ENCODE measurements around the gene YY1. TPM values are rescaled to one million over a fixed set of nuclear protein-coding genes. Genes with fewer than 3 reads are reported as not detected.
A peak's percentile ranks its signal among the peaks of the same experiment; 100 is the strongest.

The YY1 gene
- total and polyA plus RNA-seq, 8 donors = 23.0 to 68.1 (median 41.9) TPM

- peak overlapping the region; percentile 97 to 100 (median 99) for H3K27ac ChIP-seq
- peak overlapping the region; percentile 98 to 100 (median 100) for H3K4me3 ChIP-seq
- H3K27me3 ChIP-seq = no peaks in the 10 kb centered on the region
- intact Hi-C loops (cut with DNase I; ENCODE audit: low total_unique reads) = no loop called here
- 0 to 1% (median 0%) methylated on average over 50 to 93 of the region's 93 CpGs for WGBS, 5 donors
- no peak for DNase-seq
- no peak for TF ChIP-seq CTCF (IDR thresholded peaks at IDR 0.05)
- no peak for TF ChIP-seq POLR2A (IDR thresholded peaks at IDR 0.05)
- TF ChIP-seq EP300 (IDR thresholded peaks at IDR 0.05) = no peak
- no peak for TF ChIP-seq POLR2AphosphoS5 (IDR thresholded peaks at IDR 0.05)
- no peaks in the 10 kb centered on the region for H3K9me3 ChIP-seq
- peaks cover 33 to 72% (median 68%) of the 10 kb centered on the region in 4 donors for H3K4me1 ChIP-seq
- H3K36me3 ChIP-seq = peaks cover 0 to 4% (median 0%) of the 10 kb centered on the region in 4 donors
Measured at GRCh38 chr14:100239211-100239839, 381 bp downstream of the YY1 start.

GRCh38 chr14:100239840-100240667 lies 1.1 kb downstream of the YY1 start:
- TF ChIP-seq POLR2AphosphoS5 (IDR thresholded peaks at IDR 0.05) (peak; percentile 85 to 88 (median 86)), POLR2A (IDR thresholded peaks at IDR 0.05) (peak in 1 of 4 donors; percentile 32), EP300 (IDR thresholded peaks at IDR 0.05) (no peak), CTCF (IDR thresholded peaks at IDR 0.05) (peak in 5 of 7 experiments; percentile 18 to 94 (median 71))
- H3K4me3 ChIP-seq = peak overlapping the region; percentile 98 to 100 (median 100)
- WGBS, 5 donors = 0 to 1% (median 1%) methylated on average over 32 to 111 of the region's 115 CpGs
- H3K27ac ChIP-seq = peak overlapping the region; percentile 97 to 100 (median 99)
- no peaks in the 10 kb centered on the region for H3K9me3 ChIP-seq
- no peaks in the 10 kb centered on the region for H3K27me3 ChIP-seq
- peaks cover 0 to 4% (median 0%) of the 10 kb centered on the region in 4 donors for H3K36me3 ChIP-seq
- intact Hi-C loops (cut with DNase I; ENCODE audit: low total_unique reads) = no loop called here
- DNase-seq = peak; percentile 89 to 96
- peaks cover 40 to 72% (median 68%) of the 10 kb centered on the region in 4 donors for H3K4me1 ChIP-seq

- Histone ChIP-seq H3K27ac (peak overlapping the region; percentile 92 to 100 (median 98)), H3K4me1 (peaks cover 46 to 72% (median 69%) of the 10 kb centered on the region in 4 donors), H3K4me3 (peak overlapping the region; percentile 64 to 100 (median 98)), H3K36me3 (peaks cover 0 to 4% (median 0%) of the 10 kb centered on the region in 4 donors), H3K9me3 (no peaks in the 10 kb centered on the region), H3K27me3 (no peaks in the 10 kb centered on the region)
- no peak for TF ChIP-seq EP300 (IDR thresholded peaks at IDR 0.05)
- TF ChIP-seq POLR2A (IDR thresholded peaks at IDR 0.05) = no peak
- intact Hi-C loops (cut with DNase I; ENCODE audit: low total_unique reads) = no loop called here
- DNase-seq = no peak
- WGBS, 5 donors = 0 to 2% (median 1%) methylated on average over 13 of the region's 13 CpGs
Measured at GRCh38 chr14:100240668-100241032, 1.7 kb downstream of the YY1 start.

- Histone ChIP-seq H3K4me3 (peak overlapping the region; percentile 64 to 100 (median 98)), H3K36me3 (peaks cover 0 to 4% (median 0%) of the 10 kb centered on the region in 4 donors), H3K27ac (peak overlapping the region; percentile 58 to 100 (median 97)), H3K4me1 (peaks cover 52 to 72% (median 69%) of the 10 kb centered on the region in 4 donors), H3K27me3 (no peaks in the 10 kb centered on the region), H3K9me3 (no peaks in the 10 kb centered on the region)
- TF ChIP-seq EP300 (IDR thresholded peaks at IDR 0.05) (no peak), POLR2AphosphoS5 (IDR thresholded peaks at IDR 0.05) (no peak), CTCF (IDR thresholded peaks at IDR 0.05) (no peak), POLR2A (IDR thresholded peaks at IDR 0.05) (no peak)
- 19 to 26% (median 20%) methylated on average over 3 of the region's 3 CpGs for WGBS, 5 donors
- intact Hi-C loops (cut with DNase I; ENCODE audit: low total_unique reads) = no loop called here
- no peak for DNase-seq
Measured at GRCh38 chr14:100241279-100241678, 2.3 kb downstream of the YY1 start.
